A549 (cell line): ENCODE measurements around the gene F2RL1. TPM values are rescaled to one million over a fixed set of nuclear protein-coding genes. Genes with fewer than 3 reads are reported as not detected.
"Not testable (repeated sequence)": the region's sequence is repeated elsewhere in the genome, so short reads cannot be mapped to it uniquely, and the experiment has no call there.

Source experiments
- ATAC-seq, 2 experiments: fragments of 200-7000 bp in 1 of 2; fragments of >200 bp in 1 of 2; cut with Nextera tagmentation in 1 of 2; cut with Tn5 transposase in 1 of 2; 3 replicates each; pipeline versions ENCODE4 v1.8.0 to v1.9.1; 2018 to 2020; ENCODE audit warnings: mild to moderate bottlenecking in 1 of 2, moderate library complexity in 1 of 2
- CTCF ChIA-PET: fragments of 300-600 bp; sonication (Branson Sonifier 250); formaldehyde crosslinking; extraction: SDS; loops from one replicate; lab custom pipeline; 2021; ENCODE audit warnings: antibody characterized with exemption, inconsistent platforms; lab: Yijun Ruan, JAX
- POLR2A ChIA-PET: fragments of 350-600 bp; formaldehyde crosslinking; extraction: SDS; loops from one replicate; lab custom pipeline; 2021; ENCODE audit warnings: antibody characterized with exemption, inconsistent platforms; lab: Yijun Ruan, JAX
- DNase-seq, 2 experiments: peaks; one replicate each; pipeline versions ENCODE4 v3.0.0 to v3.0.0-alpha.2; 2011 to 2016; ENCODE audit warnings: low read depth in 1 of 2, low spot score in 1 of 2
- FAIRE-seq: peaks from 2 replicates; lab custom pipeline; 2011; peaks lifted over from hg19 to GRCh38; lab: Jason Lieb, UNC
- H3K27ac ChIP-seq, 2 experiments: fragments of >200 bp; sonication (Bioruptor Twin); formaldehyde crosslinking; 3 replicates each; pipeline ENCODE4 v1.5.1; 2016 to 2017
- H3K4me1 ChIP-seq: fragments of >200 bp; sonication (Bioruptor Twin); formaldehyde crosslinking; 3 replicates; pipeline ENCODE4 v1.6.1; 2016
- H3K4me2 ChIP-seq: fragments of >200 bp; sonication (Bioruptor Twin); formaldehyde crosslinking; 3 replicates; pipeline ENCODE4 v1.6.1; 2016
- H3K4me3 ChIP-seq: fragments of >200 bp; sonication (Bioruptor Twin); formaldehyde crosslinking; 3 replicates; pipeline ENCODE4 v1.5.1; 2016
- H3K9me3 ChIP-seq: fragments of >200 bp; sonication (Bioruptor Twin); formaldehyde crosslinking; 3 replicates; pipeline ENCODE4 v1.6.1; 2016
- EHF ChIP-seq: fragments of 250-450 bp; sonication (Bioruptor Pico); IDR thresholded peaks from 2 replicates; pipeline ENCODE4 v1.5.0; 2020; ENCODE audit warnings: mild to moderate bottlenecking
- ESRRA ChIP-seq: fragments of 150-350 bp; IDR thresholded peaks from 2 replicates; pipeline ENCODE4 v1.6.1; 2014; ENCODE audit warnings: mild to moderate bottlenecking, low read length, borderline replicate concordance
- FOSL2 ChIP-seq, 2 experiments: fragments of 450-650 bp in 1 of 2; fragments of >200 bp in 1 of 2; sonication (Bioruptor Twin) in 1 of 2; formaldehyde crosslinking; IDR thresholded peaks; 2 replicates each; pipeline versions ENCODE4 v1.5.0 to v1.6.1; 2016 to 2020; ENCODE audit warnings: mild to moderate bottlenecking in 1 of 2, moderate library complexity in 1 of 2
- FOXS1 ChIP-seq: fragments of 250-450 bp; sonication (Bioruptor Pico); IDR thresholded peaks from 2 replicates; pipeline ENCODE4 v1.5.0; 2020; ENCODE audit warnings: mild to moderate bottlenecking, moderate library complexity
- HDAC2 ChIP-seq: fragments of 200-600 bp; sonication (generic); IDR thresholded peaks from 2 replicates; pipeline ENCODE4 v1.6.1; 2016
- JUNB ChIP-seq: fragments of >200 bp; sonication (Bioruptor Twin); formaldehyde crosslinking; IDR thresholded peaks from 2 replicates; pipeline ENCODE4 v1.6.1; 2016
- NFE2L2 ChIP-seq: fragments of 150-350 bp; conservative IDR thresholded peaks from 2 replicates; pipeline ENCODE4 v1.6.1; 2014; ENCODE audit warnings: low read length
- NPAS2 ChIP-seq: fragments of 250-450 bp; sonication (Bioruptor Pico); IDR thresholded peaks from 2 replicates; pipeline ENCODE4 v1.8.0; 2022; ENCODE audit warnings: mild to moderate bottlenecking, moderate library complexity, borderline replicate concordance
- NR3C1 ChIP-seq: fragments of >200 bp; sonication (Bioruptor Twin); formaldehyde crosslinking; IDR thresholded peaks from 3 replicates; pipeline ENCODE4 v1.6.1; 2017
- POLR2A ChIP-seq: IDR thresholded peaks from 2 replicates; pipeline ENCODE4 v1.6.1; 2012; ENCODE audit warnings: mild to moderate bottlenecking, low read length
- RARB ChIP-seq: fragments of 250-450 bp; sonication (Bioruptor Pico); IDR thresholded peaks from 2 replicates; pipeline ENCODE4 v1.8.0; 2021; ENCODE audit warnings: mild to moderate bottlenecking, moderate library complexity
- RFX5 ChIP-seq: fragments of 450-650 bp; IDR thresholded peaks from 2 replicates; pipeline ENCODE4 v1.7.1; 2014; ENCODE audit warnings: antibody characterized with exemption, mild to moderate bottlenecking, moderate library complexity
- RNF2 ChIP-seq: fragments of 200-600 bp; sonication (generic); IDR thresholded peaks from 2 replicates; pipeline ENCODE4 v1.6.1; 2016; ENCODE audit warnings: low read depth, mild to moderate bottlenecking, antibody characterized with exemption, moderate library complexity, borderline replicate concordance
- SMC3 ChIP-seq: fragments of >200 bp; sonication (Bioruptor Twin); formaldehyde crosslinking; IDR thresholded peaks from 3 replicates; pipeline ENCODE4 v1.6.1; 2018; ENCODE audit warnings: inconsistent platforms
- SREBF2 ChIP-seq: fragments of 450-650 bp; IDR thresholded peaks from 2 replicates; pipeline ENCODE4 v1.6.1; 2014; ENCODE audit warnings: mild to moderate bottlenecking, moderate library complexity
- ZNF302 ChIP-seq: fragments of 250-450 bp; sonication (Bioruptor Pico); IDR thresholded peaks from 2 replicates; pipeline ENCODE4 v1.9.0; 2021; ENCODE audit warnings: inconsistent platforms, mild to moderate bottlenecking, moderate library complexity
- ZSCAN20 ChIP-seq: fragments of 250-450 bp; sonication (Bioruptor Pico); IDR thresholded peaks from 2 replicates; pipeline ENCODE4 v1.8.0; 2022; ENCODE audit warnings: mild to moderate bottlenecking, moderate library complexity
- WGBS: methylation state at CpG from one replicate; pipeline ENCODE4 v1.1.6; 2017; ENCODE audit errors: missing lambda C conversion rate; 5-methylcytosine and 5-hydroxymethylcytosine counted together
- polyA plus RNA-seq, 4 experiments: library from polyadenylated mRNA; depleted of rRNA in 3 of 4; stranded (reverse); fragments of >200 nt; fragmentation: RNase III in 1 of 4; extraction: RNeasy Plus Mini Kit Qiagen cat#74134 plus additional on column Dnase treatment in 1 of 4; gene quantifications; 2 replicates in 3 of 4; 3 replicates in 1 of 4; pipeline ENCODE4 v1.2.3, GENCODE V29; 2011 to 2017
- TF ChIP-seq, protein P1 (sequence below): IDR thresholded peaks from 2 replicates; pipeline ENCODE4 v1.6.1; 2012; ENCODE audit warnings: low read depth, borderline replicate concordance
- TF ChIP-seq, protein P2 (sequence below): fragments of 200-600 bp; sonication (generic); IDR thresholded peaks from 2 replicates; pipeline ENCODE4 v1.6.1; 2016; ENCODE audit warnings: antibody characterized with exemption, mild to moderate bottlenecking, moderate library complexity
- TF ChIP-seq, protein P3 (sequence below): fragments of 150-350 bp; IDR thresholded peaks from 2 replicates; pipeline ENCODE4 v1.6.1; 2014; ENCODE audit warnings: low read depth, mild to moderate bottlenecking, low read length
- TF ChIP-seq, protein P4 (sequence below): IDR thresholded peaks from 2 replicates; pipeline ENCODE4 v1.6.1; 2012
- TF ChIP-seq, protein P5 (sequence below): fragments of >200 bp; sonication (Bioruptor Twin); formaldehyde crosslinking; IDR thresholded peaks from 3 replicates; pipeline ENCODE4 v1.6.1; 2016
- TF ChIP-seq, protein P6 (sequence below): fragments of 450-650 bp; IDR thresholded peaks from 2 replicates; pipeline ENCODE4 v1.6.1; 2014; ENCODE audit warnings: antibody characterized with exemption

F2RL1 gene
- polyA plus RNA-seq, 2 of the 4 experiments (the other 2 are of a cell fraction), result 88.7 to 226 TPM

DNA sequence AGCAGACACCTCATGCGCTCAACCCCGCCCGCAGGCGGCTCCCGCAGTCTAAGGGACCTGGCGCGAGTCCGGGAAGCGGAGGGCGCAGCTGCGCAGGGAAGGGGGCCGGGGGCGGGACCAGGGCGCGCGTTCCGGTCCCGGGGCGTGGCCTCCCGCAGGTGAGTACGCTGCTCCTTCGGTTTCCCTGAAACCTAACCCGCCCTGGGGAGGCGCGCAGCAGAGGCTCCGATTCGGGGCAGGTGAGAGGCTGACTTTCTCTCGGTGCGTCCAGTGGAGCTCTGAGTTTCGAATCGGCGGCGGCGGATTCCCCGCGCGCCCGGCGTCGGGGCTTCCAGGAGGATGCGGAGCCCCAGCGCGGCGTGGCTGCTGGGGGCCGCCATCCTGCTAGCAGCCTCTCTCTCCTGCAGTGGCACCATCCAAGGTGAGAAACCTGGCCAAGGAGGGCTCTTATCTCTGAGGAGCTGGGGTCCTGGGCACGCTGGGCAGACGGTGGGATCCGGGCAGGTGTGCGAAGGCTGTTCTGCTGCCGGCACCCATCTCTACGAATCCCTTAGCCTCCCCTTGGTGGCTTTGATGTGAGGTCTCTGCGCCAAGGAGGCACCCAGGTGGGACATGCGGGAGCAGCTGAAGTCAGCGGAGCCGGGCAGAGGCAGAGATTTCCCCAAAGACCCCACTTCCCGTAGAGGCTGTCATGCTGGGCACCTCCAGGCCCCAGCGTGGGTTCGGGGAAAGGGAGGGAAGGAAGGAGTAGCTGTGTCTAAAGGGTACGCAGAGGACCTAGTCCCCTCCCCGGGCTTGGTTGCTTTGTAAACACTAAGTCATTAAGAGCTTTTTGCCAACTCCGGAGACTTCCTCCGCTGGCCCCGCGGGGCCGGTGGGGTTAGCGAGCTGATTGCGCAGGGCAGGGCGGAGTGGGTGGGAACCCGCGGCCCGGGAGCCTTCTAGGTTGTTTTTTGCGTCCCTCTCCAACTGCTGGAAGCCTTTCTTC lies at the start of gene F2RL1 (continued):
- TF ChIP-seq SMC3, result no peak; the same call in 1 of the 3 replicates
- TF ChIP-seq POLR2A, result peak; percentile 47
- TF ChIP-seq SREBF2, result no peak
- no peak for TF ChIP-seq RNF2
- TF ChIP-seq, protein P1, sequence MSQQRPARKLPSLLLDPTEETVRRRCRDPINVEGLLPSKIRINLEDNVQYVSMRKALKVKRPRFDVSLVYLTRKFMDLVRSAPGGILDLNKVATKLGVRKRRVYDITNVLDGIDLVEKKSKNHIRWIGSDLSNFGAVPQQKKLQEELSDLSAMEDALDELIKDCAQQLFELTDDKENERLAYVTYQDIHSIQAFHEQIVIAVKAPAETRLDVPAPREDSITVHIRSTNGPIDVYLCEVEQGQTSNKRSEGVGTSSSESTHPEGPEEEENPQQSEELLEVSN, result peak; percentile 52; the same call in 1 of the 2 replicates
- TF ChIP-seq ZNF302 (CRISPR knock-in tag), result no peak
- TF ChIP-seq NFE2L2, result no peak
- TF ChIP-seq RARB, result no peak
- TF ChIP-seq RFX5, result no peak
- TF ChIP-seq, protein P2, sequence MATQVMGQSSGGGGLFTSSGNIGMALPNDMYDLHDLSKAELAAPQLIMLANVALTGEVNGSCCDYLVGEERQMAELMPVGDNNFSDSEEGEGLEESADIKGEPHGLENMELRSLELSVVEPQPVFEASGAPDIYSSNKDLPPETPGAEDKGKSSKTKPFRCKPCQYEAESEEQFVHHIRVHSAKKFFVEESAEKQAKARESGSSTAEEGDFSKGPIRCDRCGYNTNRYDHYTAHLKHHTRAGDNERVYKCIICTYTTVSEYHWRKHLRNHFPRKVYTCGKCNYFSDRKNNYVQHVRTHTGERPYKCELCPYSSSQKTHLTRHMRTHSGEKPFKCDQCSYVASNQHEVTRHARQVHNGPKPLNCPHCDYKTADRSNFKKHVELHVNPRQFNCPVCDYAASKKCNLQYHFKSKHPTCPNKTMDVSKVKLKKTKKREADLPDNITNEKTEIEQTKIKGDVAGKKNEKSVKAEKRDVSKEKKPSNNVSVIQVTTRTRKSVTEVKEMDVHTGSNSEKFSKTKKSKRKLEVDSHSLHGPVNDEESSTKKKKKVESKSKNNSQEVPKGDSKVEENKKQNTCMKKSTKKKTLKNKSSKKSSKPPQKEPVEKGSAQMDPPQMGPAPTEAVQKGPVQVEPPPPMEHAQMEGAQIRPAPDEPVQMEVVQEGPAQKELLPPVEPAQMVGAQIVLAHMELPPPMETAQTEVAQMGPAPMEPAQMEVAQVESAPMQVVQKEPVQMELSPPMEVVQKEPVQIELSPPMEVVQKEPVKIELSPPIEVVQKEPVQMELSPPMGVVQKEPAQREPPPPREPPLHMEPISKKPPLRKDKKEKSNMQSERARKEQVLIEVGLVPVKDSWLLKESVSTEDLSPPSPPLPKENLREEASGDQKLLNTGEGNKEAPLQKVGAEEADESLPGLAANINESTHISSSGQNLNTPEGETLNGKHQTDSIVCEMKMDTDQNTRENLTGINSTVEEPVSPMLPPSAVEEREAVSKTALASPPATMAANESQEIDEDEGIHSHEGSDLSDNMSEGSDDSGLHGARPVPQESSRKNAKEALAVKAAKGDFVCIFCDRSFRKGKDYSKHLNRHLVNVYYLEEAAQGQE, result 0 out of 2 replicates have a peak, but pooled peaks have one; percentile 14
- no peak for TF ChIP-seq FOSL2 (IDR thresholded peaks at IDR 0.05)
- peak; percentile 52; the same call in 1 of the 2 replicates for TF ChIP-seq FOSL2 (CRISPR knock-in tag; IDR thresholded peaks at IDR 0.05)
- TF ChIP-seq, all 56 proteins: peak for 10

DNA sequence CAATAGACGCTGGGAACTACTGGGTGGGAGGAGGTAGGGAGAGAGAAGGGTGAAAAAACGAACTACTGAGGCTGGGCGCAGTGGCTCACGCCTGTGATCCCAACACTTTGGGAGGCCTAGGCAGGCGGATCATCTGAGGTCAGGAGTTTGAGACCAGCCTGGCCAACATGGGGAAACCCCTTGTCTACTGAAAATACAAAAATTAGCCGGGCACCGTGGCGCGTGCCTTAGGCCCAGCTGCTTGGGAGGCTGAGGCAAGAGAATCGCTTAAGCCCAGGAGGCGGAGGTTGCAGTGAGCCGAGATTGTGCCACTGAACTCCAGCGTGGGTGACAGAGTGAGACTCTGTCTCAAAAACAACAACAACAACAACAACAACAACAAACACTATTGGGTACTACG lies 47.8 kb upstream of the F2RL1 start:
- DNase-seq, POLR2A ChIA-PET, H3K9me3 ChIP-seq, ATAC-seq, H3K4me3 ChIP-seq, FAIRE-seq: not testable (repeated sequence)
- CTCF ChIA-PET, result interaction anchor here (0.6 to 7.8 kb wide), 3 partner anchors 46 to 172 kb away, joined by 3 to 145 read pairs (median 3); partner anchors contain the start of gene F2R
- H3K27ac ChIP-seq, result peak overlapping the region; percentile 81
- H3K4me1 ChIP-seq, result peaks cover 19% of the 10 kb centered on the region
- WGBS, result 94% methylated on average over 14 of the region's 14 CpGs
- peak overlapping the region; percentile 52 for H3K4me2 ChIP-seq

DNA sequence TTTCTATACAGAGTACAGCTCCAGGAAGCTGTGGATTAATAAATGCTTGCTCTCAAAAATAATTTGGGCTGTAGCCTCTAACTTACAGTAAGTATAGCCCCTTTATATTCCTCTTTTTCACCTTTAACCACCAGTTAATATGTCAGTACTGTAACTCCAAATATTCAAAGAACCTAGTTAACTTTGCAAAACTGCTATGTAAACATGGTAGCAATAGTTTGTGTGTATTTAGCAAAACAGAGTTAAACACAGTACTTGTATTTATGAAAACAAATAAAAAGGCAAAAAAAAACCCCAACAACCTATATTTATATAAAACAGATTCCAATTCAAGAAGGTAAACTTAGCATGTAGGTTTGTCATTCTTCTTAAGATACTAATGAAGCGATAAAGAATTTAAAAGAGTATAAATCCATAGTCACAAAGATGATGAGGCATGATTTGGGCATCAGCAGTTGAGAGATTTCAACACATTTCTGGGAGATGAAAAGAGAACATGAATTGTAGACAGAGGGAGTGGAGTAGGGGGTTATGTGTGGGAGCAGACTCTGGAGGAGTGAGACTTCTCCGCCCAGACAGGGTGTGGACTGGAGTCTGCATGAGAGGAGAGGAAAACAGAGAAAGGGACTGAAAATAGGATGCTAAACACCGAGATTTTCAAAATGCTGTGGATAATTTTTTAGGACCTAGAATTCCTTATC lies 47.0 kb upstream of the F2RL1 start:
- CTCF ChIA-PET, result interaction anchor here (0.7 to 7.8 kb wide), 3 partner anchors 56 to 173 kb away, joined by 3 to 145 read pairs (median 3); partner anchors contain the start of gene F2R
- Histone ChIP-seq H3K4me2 (peak overlapping the region; percentile 52), H3K4me3 (no peak overlapping the region), H3K4me1 (peaks cover 19% of the 10 kb centered on the region), H3K9me3 (no peaks in the 10 kb centered on the region), H3K27ac (peak overlapping the region; percentile 81)
- POLR2A ChIA-PET, result interaction anchor here (1.4 kb wide), 1 partner anchor 34 kb away, joined by 4 read pairs; no protein-coding TSS in a partner anchor
- DNase-seq, result peak in 1 of 2 experiments; percentile 91
- WGBS, result 11% methylated on average over 3 of the region's 3 CpGs
- FAIRE-seq, result peak; percentile 59
- ATAC-seq, result peak; percentile 92 to 98
- TF ChIP-seq RNF2 (no peak), ZSCAN20 (CRISPR knock-in tag) (no peak), NR3C1 (no peak), HDAC2 (no peak), SREBF2 (no peak), FOXS1 (CRISPR knock-in tag) (no peak), JUNB (peak; percentile 65), NPAS2 (CRISPR knock-in tag) (no peak), ESRRA (no peak), EHF (CRISPR knock-in tag) (no peak), SMC3 (no peak)
- TF ChIP-seq, protein P3, sequence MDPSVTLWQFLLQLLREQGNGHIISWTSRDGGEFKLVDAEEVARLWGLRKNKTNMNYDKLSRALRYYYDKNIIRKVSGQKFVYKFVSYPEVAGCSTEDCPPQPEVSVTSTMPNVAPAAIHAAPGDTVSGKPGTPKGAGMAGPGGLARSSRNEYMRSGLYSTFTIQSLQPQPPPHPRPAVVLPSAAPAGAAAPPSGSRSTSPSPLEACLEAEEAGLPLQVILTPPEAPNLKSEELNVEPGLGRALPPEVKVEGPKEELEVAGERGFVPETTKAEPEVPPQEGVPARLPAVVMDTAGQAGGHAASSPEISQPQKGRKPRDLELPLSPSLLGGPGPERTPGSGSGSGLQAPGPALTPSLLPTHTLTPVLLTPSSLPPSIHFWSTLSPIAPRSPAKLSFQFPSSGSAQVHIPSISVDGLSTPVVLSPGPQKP, result no peak
- TF ChIP-seq, protein P4, sequence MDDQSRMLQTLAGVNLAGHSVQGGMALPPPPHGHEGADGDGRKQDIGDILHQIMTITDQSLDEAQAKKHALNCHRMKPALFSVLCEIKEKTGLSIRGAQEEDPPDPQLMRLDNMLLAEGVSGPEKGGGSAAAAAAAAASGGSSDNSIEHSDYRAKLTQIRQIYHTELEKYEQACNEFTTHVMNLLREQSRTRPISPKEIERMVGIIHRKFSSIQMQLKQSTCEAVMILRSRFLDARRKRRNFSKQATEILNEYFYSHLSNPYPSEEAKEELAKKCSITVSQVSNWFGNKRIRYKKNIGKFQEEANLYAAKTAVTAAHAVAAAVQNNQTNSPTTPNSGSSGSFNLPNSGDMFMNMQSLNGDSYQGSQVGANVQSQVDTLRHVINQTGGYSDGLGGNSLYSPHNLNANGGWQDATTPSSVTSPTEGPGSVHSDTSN, result no peak
- TF ChIP-seq, protein P5, sequence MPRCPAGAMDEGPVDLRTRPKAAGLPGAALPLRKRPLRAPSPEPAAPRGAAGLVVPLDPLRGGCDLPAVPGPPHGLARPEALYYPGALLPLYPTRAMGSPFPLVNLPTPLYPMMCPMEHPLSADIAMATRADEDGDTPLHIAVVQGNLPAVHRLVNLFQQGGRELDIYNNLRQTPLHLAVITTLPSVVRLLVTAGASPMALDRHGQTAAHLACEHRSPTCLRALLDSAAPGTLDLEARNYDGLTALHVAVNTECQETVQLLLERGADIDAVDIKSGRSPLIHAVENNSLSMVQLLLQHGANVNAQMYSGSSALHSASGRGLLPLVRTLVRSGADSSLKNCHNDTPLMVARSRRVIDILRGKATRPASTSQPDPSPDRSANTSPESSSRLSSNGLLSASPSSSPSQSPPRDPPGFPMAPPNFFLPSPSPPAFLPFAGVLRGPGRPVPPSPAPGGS, result peak; percentile 33; the same call in 1 of the 3 replicates
- TF ChIP-seq, protein P6, sequence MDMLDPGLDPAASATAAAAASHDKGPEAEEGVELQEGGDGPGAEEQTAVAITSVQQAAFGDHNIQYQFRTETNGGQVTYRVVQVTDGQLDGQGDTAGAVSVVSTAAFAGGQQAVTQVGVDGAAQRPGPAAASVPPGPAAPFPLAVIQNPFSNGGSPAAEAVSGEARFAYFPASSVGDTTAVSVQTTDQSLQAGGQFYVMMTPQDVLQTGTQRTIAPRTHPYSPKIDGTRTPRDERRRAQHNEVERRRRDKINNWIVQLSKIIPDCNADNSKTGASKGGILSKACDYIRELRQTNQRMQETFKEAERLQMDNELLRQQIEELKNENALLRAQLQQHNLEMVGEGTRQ, result no peak
